Endodermal cell (in vitro differentiated cells): ENCODE results near the gene STAB1. TPM values are rescaled to one million over a fixed set of nuclear protein-coding genes. Genes with fewer than 3 reads are reported as not detected.

Experiments
- DNase-seq: peaks from one replicate; pipeline ENCODE4 v3.0.0-alpha.2; 2017
- H3K27ac ChIP-seq: 2 replicates; pipeline ENCODE4 v1.5.1; 2013; ENCODE audit warnings: mild to moderate bottlenecking, low read depth, low read length, moderate library complexity
- H3K27me3 ChIP-seq: 2 replicates; pipeline ENCODE4 v1.6.1; 2013; ENCODE audit warnings: mild to moderate bottlenecking, low read length, moderate library complexity; ENCODE audit not compliant: insufficient read depth, control insufficient read depth, poor library complexity, severe bottlenecking
- H3K36me3 ChIP-seq: 2 replicates; pipeline ENCODE4 v1.7.0; 2013; ENCODE audit warnings: mild to moderate bottlenecking, low read length, moderate library complexity; ENCODE audit not compliant: control insufficient read depth, insufficient read depth
- H3K4me1 ChIP-seq: one replicate; pipeline ENCODE4 v1.7.0; 2013; ENCODE audit warnings: low read length; ENCODE audit not compliant: control insufficient read depth, insufficient read depth
- H3K4me3 ChIP-seq: 2 replicates; pipeline ENCODE4 v1.5.1; 2013; ENCODE audit warnings: mild to moderate bottlenecking, low read length, moderate library complexity
- H3K9ac ChIP-seq: 2 replicates; pipeline ENCODE4 v1.6.1; 2013; ENCODE audit warnings: mild to moderate bottlenecking, low read length, moderate library complexity; ENCODE audit not compliant: poor library complexity, severe bottlenecking; ENCODE audit errors: extremely low read depth
- H3K9me3 ChIP-seq: 2 replicates; pipeline ENCODE4 v1.6.1; 2013; ENCODE audit warnings: mild to moderate bottlenecking, low read length, moderate library complexity; ENCODE audit not compliant: control insufficient read depth
- H3K27ac Mint-ChIP-seq: 2 replicates; pipeline ENCODE4 v1.8.0; 2020; ENCODE audit warnings: mixed read lengths
- H3K27me3 Mint-ChIP-seq: 2 replicates; pipeline ENCODE4 v1.8.0; 2021; ENCODE audit warnings: mild to moderate bottlenecking, mixed read lengths; ENCODE audit not compliant: insufficient read depth
- H3K36me3 Mint-ChIP-seq: 2 replicates; pipeline ENCODE4 v1.8.0; 2020; ENCODE audit warnings: low read depth, mixed read lengths
- H3K4me1 Mint-ChIP-seq: 2 replicates; pipeline ENCODE4 v1.8.0; 2020; ENCODE audit warnings: mixed read lengths
- H3K4me3 Mint-ChIP-seq: 2 replicates; pipeline ENCODE4 v1.8.0; 2020; ENCODE audit warnings: mild to moderate bottlenecking, moderate library complexity, mixed read lengths
- H3K9me3 Mint-ChIP-seq: 2 replicates; pipeline ENCODE4 v1.8.0; 2020; ENCODE audit warnings: mild to moderate bottlenecking, mixed read lengths
- WGBS, 2 experiments: methylation state at CpG; one replicate each; pipeline versions ENCODE4 v1.1.5 to v1.1.7; 2013; ENCODE audit warnings: missing lambda C conversion rate in 2 of 2, mixed read lengths in 1 of 2; ENCODE audit not compliant: insufficient coverage in 1 of 2, insufficient read length in 1 of 2; 5-methylcytosine and 5-hydroxymethylcytosine counted together
- total RNA-seq, 2 donors: library from RNA; stranded (reverse); fragmentation: NEBNext Ultra II Directional in 1 of 2; extraction: Animal tissue kit (Norgen Biotek cat#: 25700) in 1 of 2; gene quantifications; 2 replicates in 1 of 2; 3 replicates in 1 of 2; pipeline ENCODE4 v1.2.1, GENCODE V29; 2021
- TF ChIP-seq, protein P1 (sequence below): fragments of 200-600 bp; sonication (generic); conservative IDR thresholded peaks from 2 replicates; pipeline ENCODE4 v1.5.0; 2021; ENCODE audit warnings: antibody characterized with exemption, mild to moderate bottlenecking

STAB1 gene
- total RNA-seq, 2 donors from 2014 or later: 0.24 to 0.55 TPM

DNA sequence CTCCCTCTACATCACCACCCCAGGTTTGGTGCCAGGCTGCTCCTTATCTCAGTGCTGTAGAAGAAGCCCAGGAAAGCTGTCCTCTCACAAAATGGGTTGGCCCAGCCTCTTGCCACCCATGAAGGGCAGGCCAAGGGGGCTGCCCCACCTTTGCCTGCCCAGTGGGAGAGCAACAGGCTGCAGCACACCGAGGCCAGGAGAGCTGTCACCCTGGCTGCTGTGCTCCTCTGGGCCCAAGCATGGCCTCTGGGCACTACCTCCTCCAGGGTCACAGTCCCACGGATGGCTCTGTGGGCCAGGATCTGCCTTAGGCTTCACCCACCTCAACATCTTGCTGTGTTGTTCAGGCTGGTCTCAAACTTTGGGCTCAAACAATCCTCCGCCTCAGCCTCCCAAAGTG, 6.4 kb upstream of the STAB1 start:
- Mint-ChIP-seq H3K4me1 (no peaks in the 10 kb centered on the region), H3K27ac (peak overlapping the region; percentile 35), H3K27me3 (no peaks in the 10 kb centered on the region), H3K36me3 (peaks cover 46% of the 10 kb centered on the region), H3K9me3 (no peaks in the 10 kb centered on the region), H3K4me3 (no peak overlapping the region)
- Histone ChIP-seq H3K36me3 (peaks cover 53% of the 10 kb centered on the region), H3K27ac (no peak overlapping the region), H3K9me3 (no peaks in the 10 kb centered on the region), H3K4me1 (no peaks in the 10 kb centered on the region), H3K9ac (no peak overlapping the region), H3K4me3 (no peak overlapping the region), H3K27me3 (no peaks in the 10 kb centered on the region)
- 93 to 94% methylated on average over 3 of the region's 3 CpGs for WGBS, 2 experiments
- TF ChIP-seq, protein P1, sequence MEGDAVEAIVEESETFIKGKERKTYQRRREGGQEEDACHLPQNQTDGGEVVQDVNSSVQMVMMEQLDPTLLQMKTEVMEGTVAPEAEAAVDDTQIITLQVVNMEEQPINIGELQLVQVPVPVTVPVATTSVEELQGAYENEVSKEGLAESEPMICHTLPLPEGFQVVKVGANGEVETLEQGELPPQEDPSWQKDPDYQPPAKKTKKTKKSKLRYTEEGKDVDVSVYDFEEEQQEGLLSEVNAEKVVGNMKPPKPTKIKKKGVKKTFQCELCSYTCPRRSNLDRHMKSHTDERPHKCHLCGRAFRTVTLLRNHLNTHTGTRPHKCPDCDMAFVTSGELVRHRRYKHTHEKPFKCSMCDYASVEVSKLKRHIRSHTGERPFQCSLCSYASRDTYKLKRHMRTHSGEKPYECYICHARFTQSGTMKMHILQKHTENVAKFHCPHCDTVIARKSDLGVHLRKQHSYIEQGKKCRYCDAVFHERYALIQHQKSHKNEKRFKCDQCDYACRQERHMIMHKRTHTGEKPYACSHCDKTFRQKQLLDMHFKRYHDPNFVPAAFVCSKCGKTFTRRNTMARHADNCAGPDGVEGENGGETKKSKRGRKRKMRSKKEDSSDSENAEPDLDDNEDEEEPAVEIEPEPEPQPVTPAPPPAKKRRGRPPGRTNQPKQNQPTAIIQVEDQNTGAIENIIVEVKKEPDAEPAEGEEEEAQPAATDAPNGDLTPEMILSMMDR: no peak
- DNase-seq: no peak

GRCh38 chr3:52489453-52489852, 5.7 kb upstream of the STAB1 start:
- no peak for DNase-seq
- Mint-ChIP-seq H3K9me3 (no peaks in the 10 kb centered on the region), H3K4me3 (no peak overlapping the region), H3K4me1 (no peaks in the 10 kb centered on the region), H3K36me3 (peaks cover 46% of the 10 kb centered on the region), H3K27ac (no peak overlapping the region), H3K27me3 (no peaks in the 10 kb centered on the region)
- no peaks in the 10 kb centered on the region for H3K4me1 ChIP-seq
- TF ChIP-seq, protein P1: no peak
- H3K36me3 ChIP-seq: peaks cover 49% of the 10 kb centered on the region
- H3K4me3 ChIP-seq: no peak overlapping the region
- H3K9me3 ChIP-seq: no peaks in the 10 kb centered on the region
- H3K27me3 ChIP-seq: no peaks in the 10 kb centered on the region
- 95 to 97% methylated on average over 13 to 18 of the region's 18 CpGs for WGBS, 2 experiments
- no peak overlapping the region for H3K27ac ChIP-seq
- no peak overlapping the region for H3K9ac ChIP-seq

DNA sequence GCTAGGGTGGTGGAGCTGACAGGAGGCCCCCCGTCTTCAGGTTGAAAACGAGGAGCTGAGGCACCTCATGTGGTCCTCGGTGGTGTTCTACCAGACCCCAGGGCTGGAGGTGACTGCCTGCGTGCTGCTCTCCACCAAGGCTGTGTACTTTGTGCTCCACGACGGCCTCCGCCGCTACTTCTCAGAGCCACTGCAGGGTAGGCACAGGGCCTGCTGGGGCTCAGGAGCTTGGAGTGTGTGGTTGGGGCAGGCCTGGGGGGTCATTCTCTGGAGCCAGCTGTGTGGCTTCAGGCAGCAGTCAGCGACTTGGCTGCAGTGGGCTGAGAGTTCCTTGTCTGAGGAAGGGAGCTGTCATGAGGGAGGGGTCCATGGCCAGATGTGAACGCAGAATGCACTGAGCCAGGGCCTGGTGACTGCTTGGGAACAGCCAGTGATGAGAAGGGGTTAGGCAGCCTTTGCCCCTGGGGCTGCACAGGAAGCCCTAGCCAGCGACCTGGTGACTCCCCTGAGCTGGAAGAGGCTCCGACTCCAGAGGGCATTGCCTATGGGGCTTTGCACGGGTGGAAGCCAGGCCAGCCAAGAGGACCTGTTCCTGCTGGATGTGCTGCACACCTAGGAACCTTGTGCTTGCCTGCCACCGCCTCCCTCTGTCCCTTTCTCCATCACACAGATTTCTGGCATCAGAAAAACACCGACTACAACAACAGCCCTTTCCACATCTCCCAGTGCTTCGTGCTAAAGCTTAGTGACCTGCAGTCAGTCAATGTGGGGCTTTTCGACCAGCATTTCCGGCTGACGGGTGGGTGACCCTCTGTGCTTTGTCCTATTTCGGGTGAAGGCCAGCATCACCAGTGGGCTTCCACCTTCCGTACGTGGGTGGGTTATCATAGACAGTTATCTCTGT, 4.9 kb upstream of the STAB1 start:
- Mint-ChIP-seq H3K9me3 (no peaks in the 10 kb centered on the region), H3K27me3 (no peaks in the 10 kb centered on the region), H3K4me3 (no peak overlapping the region), H3K27ac (no peak overlapping the region), H3K36me3 (peaks cover 45% of the 10 kb centered on the region), H3K4me1 (no peaks in the 10 kb centered on the region)
- no peak overlapping the region for H3K27ac ChIP-seq
- H3K9ac ChIP-seq: no peak overlapping the region
- no peak overlapping the region for H3K4me3 ChIP-seq
- 88 to 100% methylated on average over 10 to 22 of the region's 22 CpGs for WGBS, 2 experiments
- H3K9me3 ChIP-seq: no peaks in the 10 kb centered on the region
- DNase-seq: no peak
- H3K27me3 ChIP-seq: no peaks in the 10 kb centered on the region
- TF ChIP-seq, protein P1: no peak
- peaks cover 41% of the 10 kb centered on the region for H3K36me3 ChIP-seq
- no peaks in the 10 kb centered on the region for H3K4me1 ChIP-seq
